Fibroblast of the conjunctiva (primary cell): ENCODE measurements around the gene ELMO1.

ENCODE experiments used
- DNase-seq: peaks from one replicate; pipeline ENCODE4 v3.0.0-alpha.2; 2010; ENCODE audit warnings: low read depth

The ELMO1 gene

GRCh38 chr7:36972140-36972518, 476.5 kb downstream of the ELMO1 start:
- no peak for DNase-seq

- no peak for DNase-seq
These were observed 477.0 kb downstream of the ELMO1 start for GRCh38 chr7:36971515-36972139.

GRCh38 chr7:36970551-36971514, 477.8 kb downstream of the ELMO1 start:
- no peak for DNase-seq

DNA sequence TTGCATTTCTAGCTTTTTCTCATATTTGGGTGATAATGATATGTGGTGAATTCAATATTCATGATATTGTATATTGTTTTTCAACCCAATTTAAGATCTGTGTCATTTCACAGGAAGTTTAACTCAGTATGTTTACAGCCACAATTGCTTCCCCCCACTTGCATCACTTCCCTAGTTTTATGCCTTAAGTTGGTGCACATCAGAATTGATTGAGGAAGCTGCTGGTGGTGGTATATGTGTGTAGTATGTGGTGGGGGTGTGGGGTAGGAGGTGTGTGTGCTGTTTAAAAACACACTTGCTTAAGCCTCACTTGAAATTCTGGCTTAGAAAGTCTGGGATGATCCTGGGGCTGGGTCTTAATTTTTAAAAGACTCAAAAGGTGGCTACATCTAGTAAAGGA, 479.3 kb downstream of the ELMO1 start:
- DNase-seq, result no peak

DNA sequence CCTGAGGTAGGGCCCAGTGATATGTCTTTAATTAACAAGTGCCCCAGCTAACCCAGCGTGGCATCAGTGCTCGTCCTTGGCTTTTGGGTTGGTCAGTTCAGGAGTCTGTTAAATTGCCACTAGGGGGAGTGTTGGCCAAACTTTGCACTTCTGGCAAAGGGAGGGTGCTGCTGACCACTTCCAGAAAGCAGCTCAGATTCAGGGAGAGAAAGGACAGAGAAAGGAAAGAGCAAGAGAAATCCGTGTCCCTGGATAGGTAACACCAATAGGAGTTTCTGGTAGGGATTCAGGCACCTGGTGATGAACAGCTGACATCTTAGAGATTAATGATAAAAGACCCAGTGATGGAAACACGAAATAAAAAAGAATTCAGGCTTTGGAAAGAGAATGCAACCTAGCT, 481.3 kb downstream of the ELMO1 start:
- DNase-seq, result peak; percentile 55

DNA sequence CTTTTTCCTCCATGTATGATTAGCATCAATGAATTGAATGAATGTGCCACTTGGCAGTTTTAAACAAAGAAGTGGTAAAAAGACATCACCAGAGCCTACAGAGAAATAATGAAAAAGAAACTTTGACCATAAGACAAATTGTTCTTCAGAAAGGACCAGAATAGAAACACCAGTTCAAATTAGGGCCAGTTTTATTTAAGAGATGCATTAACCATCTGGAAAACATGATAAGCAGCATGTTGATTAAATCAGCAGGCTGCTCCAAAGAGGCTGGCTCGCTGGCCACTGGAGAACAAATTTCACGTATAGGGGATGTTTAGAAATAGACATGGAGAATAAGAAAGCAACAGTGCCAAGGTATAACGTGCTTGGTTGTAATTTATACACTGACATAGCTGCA, 482.0 kb downstream of the ELMO1 start:
- DNase-seq, result no peak

GRCh38 chr7:36966039-36966438, 482.6 kb downstream of the ELMO1 start:
- no peak for DNase-seq

DNA sequence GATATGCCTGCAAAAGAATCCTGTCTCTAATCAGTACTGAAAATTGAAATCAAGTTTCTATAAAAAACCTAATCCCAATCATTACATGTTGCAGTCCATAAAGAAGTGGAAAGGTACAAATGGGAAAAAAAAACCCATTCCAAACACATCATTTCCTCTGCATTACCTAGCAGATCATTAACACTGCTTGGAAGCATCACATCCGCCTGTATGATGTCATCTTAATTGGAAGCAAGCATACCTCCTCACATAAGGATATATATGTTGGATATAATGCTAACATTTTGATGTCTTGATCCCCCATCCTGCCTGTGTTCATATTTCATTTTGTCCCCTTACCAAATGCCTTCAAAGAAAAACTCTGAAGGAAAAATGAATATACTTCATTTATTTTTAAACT, 483.0 kb downstream of the ELMO1 start:
- DNase-seq, result no peak

GRCh38 chr7:36964297-36964696, 484.4 kb downstream of the ELMO1 start:
- no peak for DNase-seq

DNA sequence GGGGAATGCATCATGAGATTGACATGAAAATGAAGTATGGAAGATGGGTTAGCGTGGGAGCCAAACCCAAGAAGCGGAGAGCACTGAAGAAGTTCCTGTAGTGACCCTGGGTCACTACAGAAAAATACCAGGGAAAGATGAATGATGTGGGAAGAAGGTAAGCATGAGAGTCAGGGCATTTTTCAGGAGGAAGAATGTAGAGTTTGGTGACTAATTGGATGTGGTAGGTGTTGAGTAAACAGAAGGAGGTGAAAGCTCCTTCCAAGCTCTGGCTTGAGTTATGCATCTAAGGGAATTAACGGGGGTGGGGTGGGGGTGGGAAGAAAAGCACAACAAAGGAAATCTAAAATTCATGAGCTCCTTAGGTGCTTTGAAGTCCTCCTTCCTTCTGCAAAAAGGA, 486.3 kb downstream of the ELMO1 start:
- no peak for DNase-seq

- no peak for DNase-seq
These were observed 487.0 kb downstream of the ELMO1 start for GRCh38 chr7:36961693-36962092.

DNA sequence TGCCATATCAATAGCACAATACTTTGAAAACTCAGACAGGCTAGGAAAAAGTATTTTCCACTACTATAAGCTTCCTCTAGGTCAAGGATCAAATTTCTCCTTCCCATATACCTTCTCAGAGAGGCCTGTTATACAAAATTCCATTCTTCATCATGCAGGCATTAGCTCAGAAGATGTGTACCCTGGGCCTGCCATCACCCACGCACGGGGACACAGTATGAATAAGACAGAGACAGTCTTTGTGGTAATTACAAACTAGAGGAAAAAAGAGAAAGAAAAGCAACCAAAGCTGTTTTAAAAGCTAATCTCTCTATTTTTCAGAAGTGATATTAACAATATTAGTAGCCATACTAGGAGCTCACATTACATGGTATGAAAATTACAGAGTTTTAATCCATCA, 487.6 kb downstream of the ELMO1 start:
- no peak for DNase-seq

DNA sequence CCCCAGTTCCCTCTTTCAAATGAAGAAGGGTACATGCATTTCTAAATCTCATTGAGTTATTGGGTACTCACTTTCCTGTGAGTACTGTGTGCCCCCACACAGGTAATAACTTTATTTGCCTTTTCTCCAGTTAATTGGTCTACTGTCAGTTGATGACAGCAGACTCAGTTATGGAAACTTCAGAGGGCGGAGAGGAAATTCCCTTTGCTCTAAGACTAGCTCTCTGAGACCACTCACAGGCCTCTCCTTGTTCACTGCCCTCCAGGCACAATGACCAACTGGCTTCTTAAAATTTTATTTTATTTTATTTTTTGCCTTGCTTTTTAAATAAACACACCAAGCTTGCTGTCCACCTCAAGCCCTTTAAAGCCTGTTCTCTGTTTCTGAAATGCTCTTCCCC, 488.6 kb downstream of the ELMO1 start:
- no peak for DNase-seq

GRCh38 chr7:36958111-36958733, 490.4 kb downstream of the ELMO1 start:
- DNase-seq, result no peak

DNA sequence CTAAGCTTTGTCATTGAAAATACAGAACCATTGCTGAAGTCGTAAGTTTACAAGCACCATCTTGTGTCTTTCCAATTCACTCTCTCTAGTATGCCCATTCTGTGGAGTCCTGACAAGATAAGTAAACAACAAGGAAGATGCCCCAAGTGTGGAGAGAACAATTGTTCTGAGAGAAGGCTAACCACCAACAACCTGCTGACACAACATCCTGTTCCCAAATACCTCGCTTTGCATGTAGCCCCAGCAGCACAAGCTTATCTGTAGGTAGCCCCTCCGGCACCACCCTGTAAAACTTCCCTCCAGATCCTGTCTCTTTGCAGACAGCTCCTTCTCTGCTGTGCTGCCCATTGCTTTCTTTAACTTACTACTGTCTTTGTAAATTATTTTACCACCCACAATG, 491.0 kb downstream of the ELMO1 start:
- DNase-seq, result no peak

GRCh38 chr7:36956814-36957213, 491.9 kb downstream of the ELMO1 start:
- no peak for DNase-seq

DNA sequence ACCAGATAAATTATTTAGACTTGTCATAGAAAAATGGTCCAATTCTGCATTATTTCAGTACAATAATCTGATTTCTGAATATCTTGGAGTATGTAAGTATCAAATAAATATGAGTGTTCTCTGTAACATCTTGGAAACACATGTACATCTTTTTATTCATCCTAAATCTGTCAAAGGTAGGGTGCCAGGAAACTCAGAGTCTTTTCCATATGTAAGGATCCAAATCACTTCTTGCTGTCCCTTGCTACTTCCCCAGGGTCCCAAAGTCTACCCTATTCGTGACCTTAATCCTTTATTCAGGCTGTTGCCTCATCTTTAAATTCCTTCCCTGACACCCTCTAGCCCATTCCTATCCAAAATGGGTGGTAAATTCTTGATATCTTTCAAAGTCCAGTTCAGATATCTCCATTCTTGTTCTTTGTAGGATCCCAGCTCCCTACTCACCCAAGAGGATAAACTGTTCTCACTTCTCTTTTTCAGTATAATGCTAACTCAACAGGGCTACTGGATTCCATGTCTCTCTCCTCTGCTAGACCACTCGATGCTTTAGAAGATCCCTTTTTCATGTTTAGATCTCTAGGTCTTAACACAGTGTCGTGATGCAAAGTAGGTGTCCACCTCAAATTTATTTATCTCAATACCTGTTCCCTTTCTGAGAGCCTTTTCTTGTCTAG, 493.1 kb downstream of the ELMO1 start:
- DNase-seq, result no peak

GRCh38 chr7:36951257-36951697, 497.4 kb downstream of the ELMO1 start:
- DNase-seq, result no peak

- no peak for DNase-seq
These were observed 498.7 kb downstream of the ELMO1 start for GRCh38 chr7:36949711-36950600.

DNA sequence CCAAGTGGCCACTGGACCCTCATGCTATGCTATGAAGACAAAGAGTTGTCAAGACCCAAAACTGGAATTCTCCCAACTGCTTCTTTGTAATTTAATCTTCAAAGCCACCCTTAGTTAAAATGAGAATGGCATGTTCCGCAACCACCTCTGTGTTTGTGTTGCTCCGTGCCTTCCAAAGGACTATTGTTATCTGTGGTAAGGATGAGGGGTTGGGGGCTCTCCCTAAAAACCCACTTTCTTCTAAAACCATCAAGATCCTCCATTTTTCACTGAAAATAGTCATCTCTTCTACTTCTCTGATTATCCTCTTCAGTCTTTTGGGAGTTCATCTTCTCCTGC, 502.3 kb downstream of the ELMO1 start:
- DNase-seq, result no peak

- DNase-seq, result no peak
These were observed 502.9 kb downstream of the ELMO1 start for GRCh38 chr7:36945612-36946400.
